H1 (cell line): ENCODE results near the gene SMIM35.

ENCODE experiments used
- CEBPB ChIP-seq: IDR thresholded peaks from 2 replicates; pipeline ENCODE4 v1.6.1; 2012; ENCODE audit warnings: low read depth, low read length
- CTCF ChIP-seq, 3 experiments: IDR thresholded peaks; 1 replicate in 2 of 3; 2 replicates in 1 of 3; pipeline versions ENCODE4 v1.5.1 to v1.6.1; 2011; ENCODE audit warnings: low read length in 3 of 3, mild to moderate bottlenecking in 3 of 3, inconsistent platforms in 2 of 3, low read depth in 1 of 3, moderate library complexity in 1 of 3; ENCODE audit not compliant: insufficient read depth in 1 of 3; ENCODE audit errors: control extremely low read depth in 1 of 3
- EP300 ChIP-seq, 2 experiments: IDR thresholded peaks; 1 replicate in 1 of 2; 2 replicates in 1 of 2; pipeline ENCODE4 v1.6.1; 2011 to 2012; ENCODE audit warnings: low read depth in 2 of 2, low read length in 2 of 2, mild to moderate bottlenecking in 2 of 2, borderline replicate concordance in 1 of 2, inconsistent platforms in 1 of 2, moderate library complexity in 1 of 2
- MAFK ChIP-seq: IDR thresholded peaks from 2 replicates; pipeline ENCODE4 v1.6.1; 2012; ENCODE audit warnings: low read depth, mild to moderate bottlenecking, improper control_type of control experiment, low read length
- PHF8 ChIP-seq: fragments of 200-600 bp; sonication (generic); conservative IDR thresholded peaks from 2 replicates; pipeline ENCODE4 v1.7.1; 2012; ENCODE audit warnings: low read depth, mild to moderate bottlenecking, inconsistent platforms, low read length, moderate library complexity
- POLR2A ChIP-seq, 2 experiments: IDR thresholded peaks; 1 replicate in 1 of 2; 2 replicates in 1 of 2; pipeline ENCODE4 v1.6.1; 2011; ENCODE audit warnings: low read depth in 2 of 2, low read length in 2 of 2, mild to moderate bottlenecking in 2 of 2; ENCODE audit errors: control extremely low read depth in 1 of 2
- POLR2AphosphoS5 ChIP-seq: IDR thresholded peaks from 2 replicates; pipeline ENCODE4 v1.6.1; 2011; ENCODE audit warnings: low read depth, low read length
- SRF ChIP-seq: IDR thresholded peaks from 2 replicates; pipeline ENCODE4 v1.6.1; 2011; ENCODE audit warnings: mild to moderate bottlenecking, low read depth, low read length, moderate library complexity
- TAF1 ChIP-seq: IDR thresholded peaks from 2 replicates; pipeline ENCODE4 v1.6.1; 2011; ENCODE audit warnings: mild to moderate bottlenecking, low read depth, low read length
- USF2 ChIP-seq: IDR thresholded peaks from 2 replicates; pipeline ENCODE4 v1.6.1; 2011; ENCODE audit warnings: low read length, improper control_type of control experiment

GRCh38 chr11:117999354-117999993, 87.3 kb downstream of the SMIM35 start:
- TF ChIP-seq CTCF (IDR thresholded peaks at IDR 0.05; ENCODE audit: control extremely low read depth in 1 of 3, insufficient read depth in 1 of 3, low read depth in 1 of 3, low read length in 3 of 3) (no peak), PHF8 (no peak), SRF (no peak), TAF1 (no peak), MAFK (no peak), CEBPB (no peak), EP300 (IDR thresholded peaks at IDR 0.05; ENCODE audit: borderline replicate concordance in 1 of 2, low read depth in 2 of 2, low read length in 2 of 2) (no peak), POLR2A (IDR thresholded peaks at IDR 0.05; ENCODE audit: control extremely low read depth in 1 of 2, low read depth in 2 of 2, low read length in 2 of 2) (no peak), POLR2AphosphoS5 (no peak), USF2 (no peak)
